H1 (cell line): ENCODE measurements around the gene ALDH4A1.

ENCODE experiments used
- ATF3 ChIP-seq: IDR thresholded peaks from 2 replicates; pipeline ENCODE4 v1.6.1; 2011; ENCODE audit warnings: low read depth, mild to moderate bottlenecking, low read length; ENCODE audit not compliant: insufficient read depth
- BRCA1 ChIP-seq: IDR thresholded peaks from 2 replicates; pipeline ENCODE4 v1.6.1; 2012; ENCODE audit warnings: low read depth, low read length, improper control_type of control experiment
- CTCF ChIP-seq, 3 experiments: IDR thresholded peaks; 1 replicate in 2 of 3; 2 replicates in 1 of 3; pipeline versions ENCODE4 v1.5.1 to v1.6.1; 2011; ENCODE audit warnings: low read length in 3 of 3, mild to moderate bottlenecking in 3 of 3, inconsistent platforms in 2 of 3, low read depth in 1 of 3, moderate library complexity in 1 of 3; ENCODE audit not compliant: insufficient read depth in 1 of 3; ENCODE audit errors: control extremely low read depth in 1 of 3
- EGR1 ChIP-seq: IDR thresholded peaks from 2 replicates; pipeline ENCODE4 v1.6.1; 2011; ENCODE audit warnings: low read depth, low read length, borderline replicate concordance
- EP300 ChIP-seq, 2 experiments: IDR thresholded peaks; 1 replicate in 1 of 2; 2 replicates in 1 of 2; pipeline ENCODE4 v1.6.1; 2011 to 2012; ENCODE audit warnings: low read depth in 2 of 2, low read length in 2 of 2, mild to moderate bottlenecking in 2 of 2, borderline replicate concordance in 1 of 2, inconsistent platforms in 1 of 2, moderate library complexity in 1 of 2
- GABPA ChIP-seq: IDR thresholded peaks from 2 replicates; pipeline ENCODE4 v1.6.1; 2011; ENCODE audit warnings: mild to moderate bottlenecking, low read length, moderate library complexity, borderline replicate concordance; ENCODE audit not compliant: insufficient read depth
- HDAC2 ChIP-seq, 2 experiments: fragments of 300-600 bp in 1 of 2; sonication (generic) in 1 of 2; IDR thresholded peaks; 2 replicates each; pipeline ENCODE4 v1.6.1; 2011 to 2012; ENCODE audit warnings: low read depth in 2 of 2, low read length in 2 of 2, mild to moderate bottlenecking in 2 of 2, moderate library complexity in 2 of 2, borderline replicate concordance in 1 of 2, inconsistent platforms in 1 of 2
- HDAC6 ChIP-seq: IDR thresholded peaks from one replicate; pipeline ENCODE4 v1.7.1; 2012; ENCODE audit warnings: low read depth, mild to moderate bottlenecking, inconsistent platforms, low read length, moderate library complexity
- POLR2AphosphoS5 ChIP-seq: IDR thresholded peaks from 2 replicates; pipeline ENCODE4 v1.6.1; 2011; ENCODE audit warnings: low read depth, low read length
- RAD21 ChIP-seq, 2 experiments: IDR thresholded peaks in 1 of 2; conservative IDR thresholded peaks in 1 of 2; 2 replicates each; pipeline ENCODE4 v1.6.1; 2011; ENCODE audit warnings: low read depth in 2 of 2, low read length in 2 of 2, improper control_type of control experiment in 1 of 2, inconsistent platforms in 1 of 2, mild to moderate bottlenecking in 1 of 2, moderate library complexity in 1 of 2
- SIN3A ChIP-seq, 2 experiments: IDR thresholded peaks in 1 of 2; conservative IDR thresholded peaks in 1 of 2; 2 replicates each; pipeline ENCODE4 v1.6.1; 2011 to 2012; ENCODE audit warnings: low read length in 2 of 2, improper control_type of control experiment in 1 of 2, low read depth in 1 of 2, mild to moderate bottlenecking in 1 of 2
- YY1 ChIP-seq: IDR thresholded peaks from 2 replicates; pipeline ENCODE4 v1.6.1; 2011; ENCODE audit warnings: low read depth, mild to moderate bottlenecking, low read length

- no peak for TF ChIP-seq HDAC2 (IDR thresholded peaks at IDR 0.05; ENCODE audit: borderline replicate concordance in 1 of 2, low read depth in 2 of 2, low read length in 2 of 2)
- no peak for TF ChIP-seq EP300 (IDR thresholded peaks at IDR 0.05; ENCODE audit: borderline replicate concordance in 1 of 2, low read depth in 2 of 2, low read length in 2 of 2)
- no peak for TF ChIP-seq GABPA
- no peak for TF ChIP-seq BRCA1
- TF ChIP-seq YY1, result no peak
- no peak for TF ChIP-seq HDAC6
- TF ChIP-seq RAD21 (IDR thresholded peaks at IDR 0.05 in 1 of 2, conservative IDR thresholded peaks at IDR 0.05 in 1 of 2; ENCODE audit: low read depth in 2 of 2, low read length in 2 of 2), result no peak
- no peak for TF ChIP-seq ATF3
- no peak for TF ChIP-seq SIN3A (conservative IDR thresholded peaks at IDR 0.05 in 1 of 2, IDR thresholded peaks at IDR 0.05 in 1 of 2; ENCODE audit: low read depth in 1 of 2, low read length in 2 of 2)
- no peak for TF ChIP-seq CTCF (IDR thresholded peaks at IDR 0.05; ENCODE audit: control extremely low read depth in 1 of 3, insufficient read depth in 1 of 3, low read depth in 1 of 3, low read length in 3 of 3)
- no peak for TF ChIP-seq POLR2AphosphoS5
- TF ChIP-seq EGR1, result no peak
Measured at GRCh38 chr1:18880585-18880984, 21.8 kb downstream of the ALDH4A1 start.
